Measurements from ENCODE around the gene KIAA1671.

KIAA1671 gene

GRCh38 chr22:25197340-25197739, 244.8 kb downstream of the KIAA1671 start:
- TF ChIP-seq FOXP2 (optimal IDR thresholded peaks at IDR 0.05; ENCODE audit: borderline replicate concordance, extremely low read depth, extremely low read length, insufficient read depth) (no peak), POLR2AphosphoS5 (IDR thresholded peaks at IDR 0.05; ENCODE audit: low read depth, low read length) (no peak), SIN3A (IDR thresholded peaks at IDR 0.05; ENCODE audit: borderline replicate concordance, insufficient read depth, low read length) (no peak), TAF1 (IDR thresholded peaks at IDR 0.05; ENCODE audit: borderline replicate concordance, insufficient read depth, low read length) (no peak), REST (IDR thresholded peaks at IDR 0.05; ENCODE audit: insufficient read depth in 1 of 2, low read depth in 2 of 2, low read length in 2 of 2) (no peak)

- TF ChIP-seq FOXP2 (optimal IDR thresholded peaks at IDR 0.05; ENCODE audit: borderline replicate concordance, extremely low read depth, extremely low read length, insufficient read depth) (no peak), REST (IDR thresholded peaks at IDR 0.05; ENCODE audit: insufficient read depth in 1 of 2, low read depth in 2 of 2, low read length in 2 of 2) (no peak), TAF1 (IDR thresholded peaks at IDR 0.05; ENCODE audit: borderline replicate concordance, insufficient read depth, low read length) (no peak), POLR2AphosphoS5 (IDR thresholded peaks at IDR 0.05; ENCODE audit: low read depth, low read length) (no peak), SIN3A (IDR thresholded peaks at IDR 0.05; ENCODE audit: borderline replicate concordance, insufficient read depth, low read length) (no peak)
Observed at GRCh38 chr22:25199731-25200520, 247.4 kb downstream of the KIAA1671 start, which contains the start of gene CRYBB3. CRYBB3 (plus strand) TSS chr22:25199858; CDS start chr22:25201397, 1,539 bp downstream.

- TF ChIP-seq POLR2AphosphoS5 (IDR thresholded peaks at IDR 0.05; ENCODE audit: low read depth, low read length): no peak
- TF ChIP-seq REST (IDR thresholded peaks at IDR 0.05; ENCODE audit: insufficient read depth in 1 of 2, low read depth in 2 of 2, low read length in 2 of 2): no peak
- TF ChIP-seq SIN3A (IDR thresholded peaks at IDR 0.05; ENCODE audit: borderline replicate concordance, insufficient read depth, low read length): no peak
- no peak for TF ChIP-seq TAF1 (IDR thresholded peaks at IDR 0.05; ENCODE audit: borderline replicate concordance, insufficient read depth, low read length)
- no peak for TF ChIP-seq FOXP2 (optimal IDR thresholded peaks at IDR 0.05; ENCODE audit: borderline replicate concordance, extremely low read depth, extremely low read length, insufficient read depth)
Observed at GRCh38 chr22:25200967-25201366, 248.5 kb downstream of the KIAA1671 start.

- TF ChIP-seq TAF1 (IDR thresholded peaks at IDR 0.05; ENCODE audit: borderline replicate concordance, insufficient read depth, low read length): no peak
- no peak for TF ChIP-seq SIN3A (IDR thresholded peaks at IDR 0.05; ENCODE audit: borderline replicate concordance, insufficient read depth, low read length)
- no peak for TF ChIP-seq FOXP2 (optimal IDR thresholded peaks at IDR 0.05; ENCODE audit: borderline replicate concordance, extremely low read depth, extremely low read length, insufficient read depth)
- TF ChIP-seq POLR2AphosphoS5 (IDR thresholded peaks at IDR 0.05; ENCODE audit: low read depth, low read length): no peak
- TF ChIP-seq REST (IDR thresholded peaks at IDR 0.05; ENCODE audit: insufficient read depth in 1 of 2, low read depth in 2 of 2, low read length in 2 of 2): no peak
Observed at GRCh38 chr22:25201557-25202273, 249.2 kb downstream of the KIAA1671 start.

Data from PFSK-1 (cell line).